GM12892 (cell line): Measurements from ENCODE around the gene HSPA12A.

ENCODE experiments used
- POLR2A ChIP-seq: IDR thresholded peaks from 2 replicates; pipeline ENCODE4 v1.6.1; 2011; ENCODE audit warnings: low read depth, low read length, control low read depth
- POLR2AphosphoS5 ChIP-seq: IDR thresholded peaks from 2 replicates; pipeline ENCODE4 v1.6.1; 2011; ENCODE audit warnings: low read depth, low read length, control low read depth
- TAF1 ChIP-seq: IDR thresholded peaks from 2 replicates; pipeline ENCODE4 v1.6.1; 2011; ENCODE audit warnings: low read depth, mild to moderate bottlenecking, control low read depth, low read length, borderline replicate concordance

GRCh38 chr10:116777006-116777405 lies 34.6 kb upstream of the HSPA12A start:
- no peak for TF ChIP-seq POLR2AphosphoS5
- no peak for TF ChIP-seq POLR2A
- TF ChIP-seq TAF1: no peak
